C4-2B (cell line): ENCODE measurements around the gene ZC3H12C.

Experiments used
- H3K27ac ChIP-seq: fragments of 450-650 bp; 2 replicates; pipeline ENCODE4 v1.5.1; 2017
- ZFX ChIP-seq: fragments of 450-650 bp; IDR thresholded peaks from 2 replicates; pipeline ENCODE4 v1.6.1; 2017
- TF ChIP-seq, protein P1 (sequence below): fragments of 450-650 bp; conservative IDR thresholded peaks from 2 replicates; pipeline ENCODE4 v1.5.1; 2017; ENCODE audit warnings: mild to moderate bottlenecking

The ZC3H12C gene

DNA sequence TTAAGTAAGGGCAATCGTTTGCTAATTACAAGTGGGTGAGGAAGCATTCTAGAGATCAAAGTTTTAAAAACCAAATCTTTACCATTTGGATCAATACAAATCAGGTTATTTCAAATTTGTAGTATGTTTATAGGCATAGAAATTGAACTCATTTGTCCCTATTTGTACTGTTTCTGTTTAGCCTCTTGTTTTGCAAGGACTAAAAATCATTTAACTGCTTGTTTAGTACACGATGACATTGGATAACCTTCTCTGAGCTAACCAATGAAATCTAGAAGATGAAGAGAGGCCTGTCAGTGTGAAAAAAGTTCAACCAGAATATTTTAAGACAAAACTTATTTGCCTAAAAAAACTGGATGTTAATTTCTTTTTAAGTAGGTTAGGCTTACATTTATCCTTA is 40.0 kb downstream of the ZC3H12C start:
- TF ChIP-seq, protein P1, sequence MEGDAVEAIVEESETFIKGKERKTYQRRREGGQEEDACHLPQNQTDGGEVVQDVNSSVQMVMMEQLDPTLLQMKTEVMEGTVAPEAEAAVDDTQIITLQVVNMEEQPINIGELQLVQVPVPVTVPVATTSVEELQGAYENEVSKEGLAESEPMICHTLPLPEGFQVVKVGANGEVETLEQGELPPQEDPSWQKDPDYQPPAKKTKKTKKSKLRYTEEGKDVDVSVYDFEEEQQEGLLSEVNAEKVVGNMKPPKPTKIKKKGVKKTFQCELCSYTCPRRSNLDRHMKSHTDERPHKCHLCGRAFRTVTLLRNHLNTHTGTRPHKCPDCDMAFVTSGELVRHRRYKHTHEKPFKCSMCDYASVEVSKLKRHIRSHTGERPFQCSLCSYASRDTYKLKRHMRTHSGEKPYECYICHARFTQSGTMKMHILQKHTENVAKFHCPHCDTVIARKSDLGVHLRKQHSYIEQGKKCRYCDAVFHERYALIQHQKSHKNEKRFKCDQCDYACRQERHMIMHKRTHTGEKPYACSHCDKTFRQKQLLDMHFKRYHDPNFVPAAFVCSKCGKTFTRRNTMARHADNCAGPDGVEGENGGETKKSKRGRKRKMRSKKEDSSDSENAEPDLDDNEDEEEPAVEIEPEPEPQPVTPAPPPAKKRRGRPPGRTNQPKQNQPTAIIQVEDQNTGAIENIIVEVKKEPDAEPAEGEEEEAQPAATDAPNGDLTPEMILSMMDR: no peak
- TF ChIP-seq ZFX: no peak
- no peak overlapping the region for H3K27ac ChIP-seq

DNA sequence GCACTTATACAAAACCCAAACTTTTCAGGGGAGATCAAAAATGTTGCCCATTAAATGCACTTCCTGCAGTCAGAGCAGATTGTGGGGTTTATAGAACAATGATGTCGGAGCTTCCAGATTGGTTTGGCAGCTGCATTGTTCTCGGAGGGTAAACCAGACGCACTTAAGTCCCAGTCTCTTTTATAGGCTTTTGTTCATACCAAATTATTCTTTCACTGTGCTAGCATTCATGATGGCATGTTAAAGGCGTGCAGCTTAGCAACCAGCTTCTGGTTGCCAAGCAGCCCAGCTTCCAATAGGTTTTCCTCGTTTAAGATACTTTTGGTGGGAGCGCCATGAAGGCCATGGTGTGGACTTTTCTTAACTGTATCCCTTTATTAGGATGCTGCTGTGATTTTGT is 40.9 kb downstream of the ZC3H12C start:
- no peak for TF ChIP-seq ZFX
- TF ChIP-seq, protein P1: no peak
- no peak overlapping the region for H3K27ac ChIP-seq

DNA sequence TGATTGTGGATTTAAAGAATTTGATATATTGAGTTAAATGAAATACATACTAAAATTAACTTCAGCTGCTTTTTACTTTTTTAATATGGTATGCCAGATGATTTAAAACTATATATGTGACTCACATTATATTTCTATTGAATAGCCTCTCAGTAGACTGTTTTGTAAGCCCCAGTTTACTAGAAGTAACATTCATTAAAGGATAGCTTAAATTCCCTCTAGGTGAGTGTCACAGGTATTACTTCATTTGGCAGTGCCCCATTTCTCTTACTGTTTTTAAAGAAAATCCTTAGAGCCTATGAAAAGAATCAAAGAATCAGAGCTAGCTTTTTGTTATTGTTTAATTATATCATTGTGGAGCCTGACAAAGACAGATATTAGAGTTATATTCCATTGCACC is 48.6 kb downstream of the ZC3H12C start:
- H3K27ac ChIP-seq: no peak overlapping the region
- TF ChIP-seq, protein P1: no peak
- no peak for TF ChIP-seq ZFX

DNA sequence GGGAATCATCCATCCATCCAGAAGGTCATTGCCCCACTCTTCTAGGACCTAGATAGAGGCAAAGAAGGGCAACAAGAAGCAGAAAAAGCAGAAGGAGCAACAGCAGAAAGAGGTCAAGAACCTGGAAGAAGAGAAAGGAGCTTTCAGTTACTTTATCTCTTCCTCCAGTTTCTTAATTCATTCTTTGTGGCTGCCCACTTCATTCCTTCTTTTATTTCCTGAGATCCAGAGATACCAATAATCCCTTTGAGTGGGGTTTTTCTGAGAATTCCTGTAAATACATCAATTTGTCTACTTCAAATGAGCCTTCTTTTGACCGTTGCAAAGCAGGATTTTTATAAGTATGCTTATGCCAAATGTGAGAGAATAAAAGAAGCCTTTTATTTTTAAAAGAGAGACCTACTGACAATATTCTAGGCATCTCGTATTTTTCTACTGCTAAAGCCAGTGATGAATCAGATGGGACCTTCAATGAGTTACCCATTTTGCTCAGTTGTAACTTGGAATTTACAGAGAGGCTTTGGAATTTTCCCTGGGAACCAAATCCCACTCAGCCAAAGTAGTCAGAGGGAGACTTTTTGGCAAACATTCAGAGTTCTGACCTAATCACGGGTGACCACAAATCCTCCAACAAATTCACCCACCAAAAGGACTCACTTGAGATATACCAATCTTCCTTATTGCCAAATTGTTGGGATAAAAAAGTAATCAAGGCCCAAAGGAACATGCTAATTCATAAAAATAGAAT is 54.9 kb downstream of the ZC3H12C start:
- no peak overlapping the region for H3K27ac ChIP-seq
- no peak for TF ChIP-seq ZFX

DNA sequence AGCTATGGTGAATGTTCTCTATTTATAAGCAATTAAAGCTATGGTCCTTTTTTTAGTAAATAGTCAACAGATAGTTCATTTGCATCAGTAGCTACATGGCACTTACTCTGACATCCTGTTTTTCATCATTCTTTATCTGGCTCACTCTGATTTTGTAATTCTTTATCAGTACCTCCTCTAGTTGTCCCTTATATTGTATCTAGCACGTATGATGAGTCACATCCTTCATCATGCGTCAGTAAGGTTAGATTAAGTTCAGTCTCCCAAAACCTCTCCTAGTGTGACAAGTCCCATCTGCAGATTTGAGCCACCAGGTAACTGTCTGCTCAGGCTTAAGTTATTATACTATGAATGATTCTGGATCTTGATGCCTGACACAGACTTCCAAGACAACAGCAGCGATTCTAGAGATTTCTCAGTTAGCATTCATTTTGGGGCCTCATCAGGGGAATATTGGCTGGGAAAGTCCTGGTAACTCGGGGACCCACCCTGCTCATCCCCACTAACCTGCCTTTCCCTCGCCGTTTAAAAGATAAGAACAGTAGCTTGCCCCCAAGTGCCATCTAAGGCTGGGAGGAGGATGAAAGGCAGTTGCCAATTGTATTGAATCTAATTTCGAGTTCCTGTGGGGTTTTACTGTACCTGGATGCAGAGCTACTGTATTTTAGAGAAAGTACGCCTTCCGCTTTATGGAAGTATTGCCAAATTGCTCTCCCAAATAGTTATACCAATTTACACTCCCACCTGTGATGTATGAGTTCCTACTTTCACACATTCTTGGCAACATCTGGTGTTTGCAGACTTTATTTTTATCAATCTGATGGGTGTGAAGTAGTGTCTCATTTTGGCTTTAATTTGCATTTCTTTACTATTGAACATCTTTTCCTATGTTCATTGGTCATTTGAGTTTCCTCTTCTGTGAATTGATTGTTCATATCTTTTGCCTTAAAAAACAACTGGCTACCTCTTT is 55.9 kb downstream of the ZC3H12C start:
- no peak overlapping the region for H3K27ac ChIP-seq

DNA sequence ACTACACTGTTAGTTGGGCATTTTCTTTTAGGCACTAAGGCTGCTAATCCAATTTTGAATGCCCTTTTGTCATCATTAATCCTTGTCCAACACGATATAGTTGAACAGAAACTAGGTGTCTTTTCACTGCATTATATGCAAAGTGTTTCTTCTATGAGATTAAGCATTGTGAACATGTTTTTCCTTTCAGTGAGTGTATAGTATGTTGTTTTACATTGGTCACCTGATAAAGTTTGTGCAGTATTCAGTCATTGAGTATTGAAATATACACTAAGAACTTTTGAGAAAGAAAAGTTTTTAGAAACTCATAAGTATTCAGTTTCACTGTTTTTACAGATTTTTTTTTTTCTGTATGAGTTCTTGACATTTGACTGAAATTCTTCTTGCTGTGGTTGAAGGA is 59.0 kb downstream of the ZC3H12C start:
- TF ChIP-seq, protein P1: no peak
- H3K27ac ChIP-seq: no peak overlapping the region

More for the DNA sequence above, 55.9 kb downstream of the ZC3H12C start:
- TF ChIP-seq ZFX: no peak
- TF ChIP-seq, protein P1: no peak

DNA sequence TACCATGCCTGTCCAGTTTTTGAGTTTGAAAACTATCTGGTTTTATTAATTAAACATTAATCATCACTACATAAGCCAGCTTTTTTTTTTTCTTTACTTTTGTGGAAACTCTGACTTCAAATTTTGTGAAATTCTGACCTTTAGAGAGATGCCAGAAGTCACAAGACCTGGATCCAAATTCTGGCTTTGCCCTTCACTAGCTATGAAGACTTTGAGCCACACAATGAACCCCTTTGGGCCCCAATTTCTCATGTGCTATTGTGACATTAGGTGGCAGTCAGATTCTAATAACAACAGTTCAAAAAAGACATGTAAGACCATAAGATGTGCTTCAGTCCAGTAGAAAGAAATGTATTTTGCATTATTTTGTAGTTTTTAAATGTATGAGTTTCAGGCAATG is 60.3 kb downstream of the ZC3H12C start:
- no peak overlapping the region for H3K27ac ChIP-seq
- TF ChIP-seq, protein P1: no peak
- no peak for TF ChIP-seq ZFX
